ENCODE results near the gene MEGF9.

MEGF9 gene

GRCh38 chr9:120697448-120697847, 16.8 kb downstream of the MEGF9 start:
- in situ Hi-C loops (cut with HindIII; ENCODE audit: low pct_ligation_motif_present, low sequenced_read_pairs), result no loop called here

GRCh38 chr9:120696551-120697230, 17.6 kb downstream of the MEGF9 start:
- no peaks in the 10 kb centered on the region for H3K27me3 ChIP-seq (replicated peaks)
- in situ Hi-C loops (cut with HindIII; ENCODE audit: low pct_ligation_motif_present, low sequenced_read_pairs), result no loop called here
- H3K4me3 ChIP-seq (ENCODE audit: low read depth, low read length), result no peak overlapping the region
- no peak overlapping the region for H3K27ac ChIP-seq
- no peaks in the 10 kb centered on the region for H3K36me3 ChIP-seq (replicated peaks)
- DNase-seq, result no peak
- TF ChIP-seq CTCF (IDR thresholded peaks at IDR 0.05; ENCODE audit: low read depth, low read length, missing control alignments), result no peak

More at GRCh38 chr9:120697448-120697847, 16.8 kb downstream of the MEGF9 start:
- Histone ChIP-seq H3K4me3 (ENCODE audit: low read depth, low read length) (no peak overlapping the region), H3K36me3 (replicated peaks) (no peaks in the 10 kb centered on the region), H3K27me3 (replicated peaks) (no peaks in the 10 kb centered on the region), H3K27ac (no peak overlapping the region)
- DNase-seq, result no peak
- no peak for TF ChIP-seq CTCF (IDR thresholded peaks at IDR 0.05; ENCODE audit: low read depth, low read length, missing control alignments)

- H3K27ac ChIP-seq, result no peak overlapping the region
- no peak for DNase-seq
- H3K4me3 ChIP-seq (ENCODE audit: low read depth, low read length), result no peak overlapping the region
- no peaks in the 10 kb centered on the region for H3K36me3 ChIP-seq (replicated peaks)
- no peak for TF ChIP-seq CTCF (IDR thresholded peaks at IDR 0.05; ENCODE audit: low read depth, low read length, missing control alignments)
- H3K27me3 ChIP-seq (replicated peaks), result no peaks in the 10 kb centered on the region
- in situ Hi-C loops (cut with HindIII; ENCODE audit: low pct_ligation_motif_present, low sequenced_read_pairs), result no loop called here
These were observed 19.7 kb downstream of the MEGF9 start for GRCh38 chr9:120694559-120694958.

GRCh38 chr9:120693700-120694008, 20.6 kb downstream of the MEGF9 start:
- no peaks in the 10 kb centered on the region for H3K36me3 ChIP-seq (replicated peaks)
- no peak for DNase-seq
- no peaks in the 10 kb centered on the region for H3K27me3 ChIP-seq (replicated peaks)
- no peak for TF ChIP-seq CTCF (IDR thresholded peaks at IDR 0.05; ENCODE audit: low read depth, low read length, missing control alignments)
- no peak overlapping the region for H3K4me3 ChIP-seq (ENCODE audit: low read depth, low read length)
- in situ Hi-C loops (cut with HindIII; ENCODE audit: low pct_ligation_motif_present, low sequenced_read_pairs), result no loop called here
- no peak overlapping the region for H3K27ac ChIP-seq

GRCh38 chr9:120692901-120693699, 21.2 kb downstream of the MEGF9 start:
- DNase-seq, result no peak
- TF ChIP-seq CTCF (IDR thresholded peaks at IDR 0.05; ENCODE audit: low read depth, low read length, missing control alignments), result no peak
- in situ Hi-C loops (cut with HindIII; ENCODE audit: low pct_ligation_motif_present, low sequenced_read_pairs), result no loop called here

More at GRCh38 chr9:120692901-120693699, 21.2 kb downstream of the MEGF9 start:
- H3K27ac ChIP-seq, result no peak overlapping the region
- H3K4me3 ChIP-seq (ENCODE audit: low read depth, low read length), result no peak overlapping the region
- no peaks in the 10 kb centered on the region for H3K27me3 ChIP-seq (replicated peaks)
- H3K36me3 ChIP-seq (replicated peaks), result no peaks in the 10 kb centered on the region
